Colon (tissue), 2 donors: ENCODE data around the gene GYPE.
"Not testable (repeated sequence)": the region's sequence is repeated elsewhere in the genome, so short reads cannot be mapped to it uniquely, and the experiment has no call there.

ENCODE experiments used
- FAIRE-seq: peaks from 2 replicates; lab custom pipeline; 2012; peaks lifted over from hg19 to GRCh38; lab: Jason Lieb, UNC
- donor health status: control.
- donor health status: control.

GYPE gene

GRCh38 chr4:143905440-143905839, at the start of gene GYPE:
Gene GYPE (minus strand): TSS chr4:143905559. CDS start chr4:143905507, 52 bp downstream.
- not testable (repeated sequence) for FAIRE-seq

DNA sequence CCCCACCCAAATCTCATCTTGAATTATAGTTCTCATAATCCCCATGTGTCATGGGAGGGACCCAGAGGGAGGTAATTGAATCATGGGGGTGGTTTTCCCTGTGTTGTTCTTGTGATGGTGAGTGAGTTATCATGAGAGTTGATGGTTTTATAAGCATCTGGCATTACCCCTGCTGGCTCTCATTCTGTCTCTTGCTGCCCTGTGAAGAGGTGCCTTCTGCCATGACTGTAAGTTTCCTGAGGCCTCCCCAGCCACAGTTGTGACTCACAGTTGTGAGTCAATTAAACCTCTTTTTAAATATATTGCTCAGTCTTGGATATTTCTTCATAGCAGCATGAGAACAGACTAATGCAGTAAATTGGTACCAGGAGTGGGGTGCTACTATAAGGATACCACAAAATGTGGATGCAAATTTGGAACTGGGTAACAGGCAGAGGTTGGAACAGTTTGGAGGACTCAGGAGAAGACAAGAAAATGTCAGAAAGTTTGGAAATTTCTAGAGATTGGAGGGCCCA, 46.2 kb upstream of the GYPE start:
- FAIRE-seq, result not testable (repeated sequence)

DNA sequence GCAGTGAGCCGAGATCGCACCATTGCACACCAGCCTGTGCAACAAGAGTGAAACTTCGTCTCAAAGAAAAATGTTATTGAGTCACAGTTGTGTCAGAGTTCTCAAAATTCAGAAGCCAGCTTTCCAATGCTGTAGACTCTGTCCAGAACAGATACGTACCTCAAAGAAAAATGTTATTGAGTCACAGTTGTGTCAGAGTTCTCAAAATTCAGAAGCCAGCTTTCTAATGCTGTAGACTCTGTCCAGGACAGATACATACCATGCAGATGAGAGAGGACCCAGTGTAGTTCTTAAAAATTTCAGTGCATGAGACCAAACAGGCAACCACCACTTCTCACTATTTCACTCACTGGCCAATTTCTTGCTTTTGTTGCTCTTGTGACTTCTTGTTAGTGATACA, 45.6 kb upstream of the GYPE start:
- FAIRE-seq, result not testable (repeated sequence)

GRCh38 chr4:143950185-143950584, 44.8 kb upstream of the GYPE start:
- FAIRE-seq, result not testable (repeated sequence)

- not testable (repeated sequence) for FAIRE-seq
Measured at GRCh38 chr4:143947493-143947892, 42.1 kb upstream of the GYPE start.

DNA sequence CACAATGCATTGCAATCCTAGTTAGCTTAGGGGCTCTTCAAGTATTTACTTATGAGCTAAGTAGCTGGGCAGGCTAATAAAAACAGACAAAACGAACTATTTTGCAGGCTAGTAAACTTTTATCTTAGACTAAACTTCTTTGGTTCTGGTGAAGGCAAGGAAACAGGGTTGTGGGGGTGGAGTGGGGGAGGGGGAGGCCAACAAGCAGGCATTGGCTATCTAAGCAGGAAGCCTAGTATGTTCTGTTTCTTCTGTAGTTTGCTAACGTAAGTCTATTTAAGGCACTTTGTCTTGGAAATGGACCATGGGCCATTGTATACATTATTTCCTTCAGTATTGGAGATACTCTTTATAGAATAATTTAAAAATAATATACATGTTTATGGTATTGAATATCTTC, 35.3 kb upstream of the GYPE start:
- FAIRE-seq, result not testable (repeated sequence)

DNA sequence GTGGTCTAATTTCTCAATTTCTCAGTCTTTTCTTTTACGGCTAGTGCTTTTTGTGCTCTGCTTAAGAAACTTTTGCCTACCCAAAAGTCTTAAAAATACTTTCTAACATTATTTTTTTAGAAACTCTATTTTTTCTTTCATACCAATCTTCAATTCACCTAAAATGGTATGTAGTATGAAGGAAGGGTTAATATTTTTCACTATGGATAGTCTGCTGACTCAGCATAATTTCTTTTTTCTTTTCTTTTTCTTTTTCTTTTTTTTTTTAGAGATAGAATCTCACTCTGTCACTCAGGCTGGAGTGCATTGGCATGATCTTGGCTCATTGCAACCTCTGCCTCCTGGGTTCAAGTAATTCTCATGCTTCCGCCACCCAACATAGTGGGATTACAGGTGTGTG, 34.2 kb upstream of the GYPE start:
- peak; percentile 36 for FAIRE-seq

GRCh38 chr4:143938890-143939289, 33.5 kb upstream of the GYPE start:
- not testable (repeated sequence) for FAIRE-seq

- FAIRE-seq, result no peak
Measured at GRCh38 chr4:143921181-143921580, 15.8 kb upstream of the GYPE start.

DNA sequence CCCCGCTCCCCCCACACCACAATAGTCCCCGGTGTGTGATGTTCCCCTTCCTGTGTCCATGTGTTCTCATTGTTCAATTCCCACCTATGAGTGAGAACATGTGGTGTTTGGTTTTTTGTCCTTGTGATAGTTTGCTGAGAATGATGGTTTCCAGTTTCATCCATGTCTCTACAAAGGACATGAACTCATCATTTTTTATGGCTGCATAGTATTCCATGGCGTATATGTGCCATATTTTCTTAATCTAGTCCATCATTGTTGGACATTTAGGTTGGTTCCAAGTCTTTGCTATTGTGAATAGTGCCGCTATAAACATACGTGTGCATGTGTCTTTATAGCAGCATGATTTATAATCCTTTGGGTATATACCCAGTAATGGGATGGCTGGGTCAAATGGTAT, 11.1 kb upstream of the GYPE start:
- FAIRE-seq, result not testable (repeated sequence)

DNA sequence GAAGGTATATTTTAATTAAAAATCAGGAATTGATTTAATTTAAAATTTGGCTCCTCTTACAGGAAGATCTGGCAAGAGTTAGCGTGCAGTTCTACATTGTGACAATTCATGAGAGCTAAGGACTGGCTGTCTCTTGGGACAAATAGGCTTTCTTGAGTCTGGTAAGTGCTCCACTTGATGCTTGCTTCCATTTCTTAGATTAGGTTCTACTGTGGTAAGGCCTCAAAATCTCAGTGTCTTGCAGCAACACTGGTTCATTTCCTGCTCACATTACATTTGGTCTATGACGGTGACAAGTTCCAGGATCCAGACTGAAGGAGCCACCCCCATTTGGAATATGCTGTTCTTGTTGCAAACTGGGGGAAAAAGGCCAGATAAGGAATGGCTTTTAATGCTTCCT, 7.1 kb upstream of the GYPE start:
- FAIRE-seq, result not testable (repeated sequence)

DNA sequence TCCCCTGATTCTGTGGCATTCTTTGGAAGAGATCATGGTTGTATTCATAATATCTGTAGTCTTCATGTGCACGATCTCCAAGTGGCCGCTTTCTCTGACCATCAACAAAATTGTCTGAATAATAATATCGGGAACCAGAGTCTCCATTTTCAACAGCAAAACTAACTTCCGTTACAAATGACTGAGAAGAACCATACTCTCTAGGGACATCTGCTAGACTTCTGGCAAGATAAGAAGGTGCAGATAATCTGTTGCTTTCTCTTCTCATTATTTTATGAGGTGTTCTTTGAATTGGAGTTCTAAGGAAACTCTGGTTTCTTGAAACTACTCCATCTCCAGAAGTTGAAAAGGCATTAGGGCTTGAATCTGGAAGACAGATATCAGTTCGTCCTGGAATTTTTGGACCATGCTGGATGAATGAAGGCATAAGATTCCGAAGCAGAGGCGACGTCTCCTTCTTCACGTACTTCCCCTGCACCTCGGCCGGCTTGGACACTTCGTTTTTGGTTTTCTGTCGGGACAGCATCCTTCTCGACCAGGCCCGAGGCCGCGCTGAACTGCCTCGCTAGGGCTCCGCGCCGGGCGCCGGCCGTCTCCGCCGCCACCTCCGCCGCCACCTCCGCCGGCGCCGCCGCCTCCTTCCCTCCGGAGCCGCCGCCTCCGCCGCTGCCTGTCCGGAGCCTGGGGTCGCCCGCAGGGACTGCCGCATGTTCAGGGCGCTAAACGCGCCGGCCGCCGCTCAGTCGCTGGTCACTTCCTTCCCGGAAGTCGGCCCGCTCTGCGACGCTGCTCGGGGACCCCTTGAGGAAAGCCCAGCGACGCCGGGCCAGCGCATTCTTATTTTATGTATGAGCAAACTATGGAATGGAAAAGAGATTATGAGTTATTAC, 6.4 kb upstream of the GYPE start:
- FAIRE-seq, result not testable (repeated sequence)

GRCh38 chr4:143910906-143911305, 5.5 kb upstream of the GYPE start:
- FAIRE-seq, result not testable (repeated sequence)

DNA sequence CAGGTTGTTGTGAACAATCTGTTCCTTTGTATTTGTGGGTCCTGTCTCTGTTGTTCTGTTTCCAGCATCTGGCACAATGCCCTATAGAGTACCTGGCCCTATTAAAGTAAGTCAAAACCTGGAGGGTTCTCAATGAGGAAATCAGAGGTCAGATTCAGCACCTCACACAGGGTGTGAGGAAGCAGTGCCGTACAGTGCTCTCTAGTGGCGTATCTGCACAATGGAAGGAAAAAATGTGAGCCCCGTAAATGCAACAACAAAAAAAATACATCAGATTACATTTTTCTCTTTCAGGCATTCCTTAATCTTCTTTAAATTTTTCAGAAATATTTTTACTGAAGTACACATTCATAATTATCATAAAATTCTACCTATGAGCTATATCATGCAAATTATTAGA, 2.5 kb upstream of the GYPE start:
- not testable (repeated sequence) for FAIRE-seq

DNA sequence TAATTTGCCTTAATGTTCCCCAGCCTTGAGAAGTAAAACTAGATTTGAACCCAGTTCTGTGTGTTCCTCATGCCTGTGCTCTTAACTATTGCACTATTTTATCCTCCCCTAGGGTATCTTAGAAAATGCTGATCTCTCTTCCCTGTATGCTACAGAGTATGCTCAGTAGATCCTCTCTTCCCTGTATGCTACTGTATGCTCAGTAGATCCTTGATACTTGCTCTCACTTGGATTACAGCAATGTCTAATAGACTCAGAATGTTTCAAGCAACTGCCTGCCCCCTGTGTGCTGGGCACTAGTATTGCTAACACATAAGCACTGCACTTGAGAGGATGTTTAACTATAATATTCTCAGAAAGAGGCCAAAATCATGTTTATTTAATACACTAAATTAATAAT, 928 bp downstream of the GYPE start:
- not testable (repeated sequence) for FAIRE-seq

- FAIRE-seq, result not testable (repeated sequence)
Measured at GRCh38 chr4:143890323-143890722, 15.0 kb downstream of the GYPE start.

DNA sequence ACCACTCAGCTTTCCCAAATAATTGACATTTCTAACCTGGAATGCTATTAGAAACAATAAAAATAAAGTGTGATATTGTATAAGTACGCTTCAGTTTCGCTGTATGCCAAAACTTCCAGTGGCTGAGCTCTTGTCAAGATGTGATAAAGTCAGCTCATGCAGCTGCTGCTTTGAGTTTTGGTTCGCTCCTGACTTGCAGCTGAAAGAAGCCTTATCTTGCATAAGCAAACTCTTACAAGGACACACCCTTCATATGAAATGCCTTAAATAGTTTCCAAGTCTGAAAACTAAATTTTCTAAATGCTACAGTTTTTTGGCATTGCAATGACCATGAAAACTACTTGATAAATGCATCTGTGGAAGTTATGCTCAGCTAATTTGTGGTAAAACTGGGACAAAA, 17.2 kb downstream of the GYPE start:
- peak; percentile 47 for FAIRE-seq

DNA sequence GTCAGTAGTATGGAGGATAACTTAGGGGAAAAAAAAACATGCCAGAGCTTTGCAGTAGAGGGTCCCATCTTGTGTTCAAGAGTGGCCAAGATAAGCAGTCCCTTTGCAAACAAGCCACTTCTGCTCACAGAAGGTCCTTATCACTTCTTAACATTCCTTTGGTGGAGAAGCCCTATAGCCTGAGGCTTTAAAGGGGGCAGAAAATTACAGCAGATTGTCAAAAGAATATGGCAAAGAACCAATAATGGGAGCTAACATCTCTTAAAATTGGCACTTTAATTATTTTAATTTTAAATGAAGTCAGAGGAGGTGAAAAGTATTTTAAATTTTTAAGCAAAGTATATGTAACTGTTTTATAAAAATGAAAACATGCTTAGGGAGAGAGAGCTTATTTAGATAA, 20.4 kb downstream of the GYPE start:
- FAIRE-seq, result not testable (repeated sequence)

DNA sequence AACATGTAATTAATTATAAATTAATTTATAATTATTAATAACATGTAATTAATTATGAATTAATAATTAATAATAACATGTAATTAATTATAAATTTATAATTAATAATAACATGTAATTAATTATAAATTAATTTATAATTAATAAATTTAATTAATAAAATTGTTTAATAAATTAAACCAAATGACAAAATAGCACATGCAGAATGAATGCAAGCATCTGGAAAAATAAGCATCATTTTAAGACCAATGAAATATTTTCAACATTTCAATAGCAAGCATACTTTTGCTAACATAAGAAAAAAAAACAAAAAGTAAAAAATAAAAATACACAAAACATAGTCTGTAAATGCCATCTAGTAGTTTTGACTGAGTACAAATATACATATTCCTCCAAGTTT, 21.8 kb downstream of the GYPE start:
- FAIRE-seq, result peak; percentile 99

- FAIRE-seq, result no peak
Measured at GRCh38 chr4:143882892-143883291, 22.5 kb downstream of the GYPE start.

- not testable (repeated sequence) for FAIRE-seq
Measured at GRCh38 chr4:143879561-143879960, 25.8 kb downstream of the GYPE start.

DNA sequence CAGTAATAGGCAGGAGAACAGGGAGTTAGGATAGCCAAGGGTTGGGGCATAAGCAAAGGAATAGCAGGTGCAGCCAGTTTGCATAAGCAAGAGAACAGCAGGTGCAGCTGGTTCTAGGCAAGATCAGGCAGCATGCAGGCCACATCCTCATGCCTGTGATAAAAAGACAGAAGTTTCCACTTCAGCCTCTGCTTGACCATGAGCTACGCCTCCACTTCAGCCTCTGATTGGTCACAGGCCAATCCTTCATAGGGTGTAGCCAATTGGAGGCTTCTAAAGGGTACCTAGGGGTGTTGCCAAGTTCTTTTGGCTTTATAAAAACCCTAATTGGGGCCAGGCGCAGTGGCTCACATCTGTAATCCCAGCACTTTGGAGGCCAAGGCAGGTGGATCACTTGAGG, 30.0 kb downstream of the GYPE start:
- FAIRE-seq, result not testable (repeated sequence)

DNA sequence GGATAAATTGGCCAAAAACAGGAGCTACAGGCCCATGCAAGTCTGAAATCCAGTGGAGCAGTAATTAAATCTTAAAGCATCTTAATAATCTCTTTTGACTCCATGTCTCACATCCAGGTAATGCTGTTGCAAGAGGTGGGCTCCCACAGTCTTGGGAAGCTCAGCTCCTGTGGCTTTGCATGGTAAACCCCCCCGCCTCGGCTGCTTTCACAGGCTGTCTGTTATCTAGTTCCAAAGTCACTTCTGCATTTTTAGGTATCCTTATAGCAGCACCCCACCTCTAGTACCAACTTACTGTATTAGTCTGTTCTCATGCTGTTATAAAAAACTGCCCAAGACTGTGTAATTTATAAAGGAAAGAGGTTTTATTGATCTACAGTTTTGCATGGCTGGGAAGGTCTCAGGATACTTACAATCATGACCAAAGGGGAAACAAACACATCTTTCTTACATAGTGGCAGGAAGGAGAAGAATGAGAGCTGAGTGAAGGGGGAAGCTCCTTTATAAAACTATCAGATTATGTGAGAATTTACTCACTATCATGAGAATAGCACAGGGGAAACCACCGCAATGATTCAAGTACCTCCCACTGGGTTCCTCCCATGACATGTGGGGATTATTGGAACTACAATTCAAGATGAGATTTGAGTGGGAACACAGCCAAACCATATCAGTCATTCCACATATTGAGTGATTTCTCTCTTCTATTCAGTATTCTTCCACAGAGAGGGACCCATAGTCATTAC, 34.7 kb downstream of the GYPE start:
- FAIRE-seq, result not testable (repeated sequence)
